Mucosa of descending colon (tissue), 3 donors: ENCODE data around the gene EML3. TPM values are rescaled to one million over a fixed set of nuclear protein-coding genes. Genes with fewer than 3 reads are reported as not detected.
A peak's percentile ranks its signal among the peaks of the same experiment; 100 is the strongest.
"Not testable (repeated sequence)": the region's sequence is repeated elsewhere in the genome, so short reads cannot be mapped to it uniquely, and the experiment has no call there.

Experiments
- ATAC-seq: fragments of 200-7000 bp; cut with Tn5 transposase; one replicate; pipeline ENCODE4 v1.9.1; 2020; ENCODE audit warnings: mild to moderate bottlenecking, moderate library complexity
- DNase-seq, 3 donors: peaks; one replicate each; pipeline ENCODE4 v3.0.0-alpha.2; 2020
- H3K36me3 ChIP-seq: fragments of 200-600 bp; one replicate; pipeline ENCODE4 v1.8.0; 2021; ENCODE audit warnings: low read depth, mild to moderate bottlenecking
- H3K4me1 ChIP-seq: fragments of 200-600 bp; one replicate; pipeline ENCODE4 v1.8.0; 2021; ENCODE audit warnings: low read depth, mild to moderate bottlenecking
- H3K4me3 ChIP-seq: fragments of 200-600 bp; one replicate; pipeline ENCODE4 v1.8.0; 2021; ENCODE audit warnings: mild to moderate bottlenecking
- H3K9me3 ChIP-seq: fragments of 200-600 bp; one replicate; pipeline ENCODE4 v1.8.0; 2021; ENCODE audit warnings: mild to moderate bottlenecking
- CTCF ChIP-seq: fragments of 200-600 bp; IDR thresholded peaks from one replicate; pipeline ENCODE4 v1.8.0; 2022; ENCODE audit warnings: antibody characterized with exemption, mild to moderate bottlenecking
- intact Hi-C, 2 donors: fragments of 100-400 bp; cut with DNase I in 1 of 2; cut with micrococcal nuclease in 1 of 2; formaldehyde crosslinking; loops; one replicate each; pipeline versions ENCODE4 v1.11.0 to v1.11.1; 2022; cut with DNase I, micrococcal nuclease
- long read RNA-seq, 2 donors: library from polyadenylated mRNA; unstranded; transcript quantifications; one replicate each; pipeline ENCODE4 v2.0.0, GENCODE V29; 2019 to 2021
- total RNA-seq, 3 donors: library from RNA; stranded (reverse); fragmentation: NEBNext Ultra II Directional in 2 of 3; extraction: Animal tissue kit (Norgen Biotek cat#: 25700) in 2 of 3; gene quantifications; one replicate each; pipeline versions ENCODE4 v1.2.1 to v1.2.4, GENCODE V29; 2021 to 2023
- donor health status: DM: no; HTN: no; CAD: no; lungs with moderate emphysema.
- donor health status: DM: no; HTN: no; CAD: no.
- donor health status: DM: no; HTN: yes; CAD: no.

Gene EML3
- 10 to 100 TPM; 54.6 to 57.7 (median 57.7) TPM for total RNA-seq
- long read RNA-seq, donor 1, transcript EML3-201 (22 exons, 3,017 nt), result minor isoform, 13 of 125 reads
- long read RNA-seq, donor 1, transcript EML3-202 (22 exons, 3,256 nt), result major isoform, 38 of 125 reads
- long read RNA-seq, donor 1, partial matches to known transcripts, result 22 of 125 reads
- long read RNA-seq, donor 1, other reads (novel, unspliced or antisense), result 52 of 125 reads
- long read RNA-seq, donor 2, partial matches to known transcripts, result 1 of 3 reads
- long read RNA-seq, donor 2, other reads (novel, unspliced or antisense), result 2 of 3 reads

GRCh38 chr11:62612366-62613290 is at the start of gene EML3, which contains the start of gene ROM1:
Gene EML3, minus strand, starts transcription at chr11:62612775. Its CDS starts 318 bp downstream, at chr11:62612457.
Gene ROM1, plus strand, starts transcription at chr11:62613257. Its CDS starts 25 bp downstream, at chr11:62613282.
- peak; percentile 91 for TF ChIP-seq CTCF
- no peaks in the 10 kb centered on the region for H3K36me3 ChIP-seq
- H3K9me3 ChIP-seq, result no peaks in the 10 kb centered on the region
- intact Hi-C loops, result no loop called here
- DNase-seq, result peak; percentile 88 to 94 (median 91)
- ATAC-seq, result peak; percentile 86
- H3K4me1 ChIP-seq, result peaks cover 14% of the 10 kb centered on the region
- H3K4me3 ChIP-seq, result peak within 1 kb of the TSS; percentile 68

DNA sequence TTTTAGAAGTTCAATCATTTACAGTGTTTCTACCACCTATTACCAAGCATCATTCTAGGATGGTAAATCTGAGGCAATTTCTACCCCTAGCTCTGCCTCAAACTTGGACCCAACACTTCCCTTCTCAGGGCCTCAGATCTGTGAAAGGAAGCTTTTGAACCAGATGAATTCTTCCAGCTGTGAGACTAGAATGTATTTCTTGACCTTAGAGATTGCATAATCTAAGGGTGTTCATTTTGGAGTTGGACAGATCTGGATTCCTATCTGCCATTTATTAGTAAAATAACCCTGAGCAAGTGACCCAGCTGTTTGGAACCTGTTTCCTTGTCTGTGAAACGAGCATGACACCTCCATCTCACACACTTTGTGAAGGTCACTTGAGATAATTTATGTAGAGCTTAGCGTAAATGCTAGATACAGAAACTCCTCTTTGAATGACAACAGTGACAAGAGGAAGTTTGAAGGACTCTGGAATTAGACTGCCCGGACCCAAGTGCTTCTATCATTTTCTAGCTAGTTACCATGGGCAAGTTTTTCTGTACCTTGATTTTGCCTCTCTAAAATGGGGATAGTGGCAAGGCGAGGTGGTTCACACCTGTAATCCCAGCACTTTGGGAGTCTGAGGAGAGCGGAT is 44.3 kb upstream of the EML3 start:
- DNase-seq, result no peak
- Histone ChIP-seq H3K36me3 (no peaks in the 10 kb centered on the region), H3K4me3 (no peak overlapping the region), H3K4me1 (peaks cover 6% of the 10 kb centered on the region), H3K9me3 (no peaks in the 10 kb centered on the region)
- ATAC-seq, result no peak
- TF ChIP-seq CTCF, result no peak
- intact Hi-C loops, result no loop called here

GRCh38 chr11:62654297-62654696 is 41.7 kb upstream of the EML3 start:
- Histone ChIP-seq H3K4me3 (no peak overlapping the region), H3K36me3 (no peaks in the 10 kb centered on the region), H3K4me1 (peaks cover 12% of the 10 kb centered on the region), H3K9me3 (no peaks in the 10 kb centered on the region)
- TF ChIP-seq CTCF, result no peak
- ATAC-seq, result no peak
- intact Hi-C loops, result no loop called here
- DNase-seq, result peak in 1 of 3 donors; percentile 27

DNA sequence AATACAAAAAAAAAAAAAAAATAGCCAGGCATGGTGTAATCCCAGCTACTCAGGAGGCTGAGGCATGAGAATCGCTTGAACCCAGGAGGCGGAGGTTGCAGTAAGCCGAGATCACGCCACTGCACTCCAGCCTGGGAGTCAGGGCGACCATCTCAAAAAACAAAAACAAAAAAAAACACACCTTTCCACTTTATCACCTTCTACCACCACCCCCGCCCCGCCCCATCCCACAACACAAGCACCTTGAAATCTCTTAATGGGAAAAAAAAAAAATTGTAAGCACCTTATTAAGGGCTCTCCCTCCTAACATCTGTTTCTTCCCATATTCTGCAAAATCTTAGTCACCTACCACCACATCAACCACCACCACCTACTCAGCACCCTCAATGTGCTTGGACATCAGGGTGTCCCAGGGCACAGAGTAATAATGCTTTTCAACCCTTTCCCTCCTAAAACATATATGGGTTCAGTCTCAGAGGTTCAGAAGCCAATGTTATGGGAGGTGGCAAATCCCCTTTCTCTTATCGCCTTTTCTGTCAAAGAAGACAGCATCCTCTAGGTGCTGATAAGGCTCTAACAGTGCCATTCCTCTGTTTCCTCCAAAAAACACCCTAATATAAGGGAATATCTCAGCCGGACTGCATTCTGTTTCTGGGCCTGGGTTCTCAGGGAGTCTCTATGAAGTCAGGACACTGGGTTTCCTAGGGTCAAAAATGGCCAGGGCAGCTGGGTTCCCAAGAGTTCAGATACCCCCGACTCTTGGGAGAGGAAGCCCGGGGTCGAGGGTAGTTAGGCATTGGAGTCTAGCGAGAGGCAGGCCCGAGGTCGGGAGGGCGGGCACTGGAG is 39.8 kb upstream of the EML3 start:
- TF ChIP-seq CTCF, result no peak
- H3K36me3 ChIP-seq, result no peaks in the 10 kb centered on the region
- DNase-seq (peak in 1 of 3 donors; percentile 33), ATAC-seq (no peak)
- intact Hi-C loops, result no loop called here
- peak overlapping the region; percentile 56 for H3K4me3 ChIP-seq
- H3K9me3 ChIP-seq, result no peaks in the 10 kb centered on the region
- peaks cover 12% of the 10 kb centered on the region for H3K4me1 ChIP-seq

DNA sequence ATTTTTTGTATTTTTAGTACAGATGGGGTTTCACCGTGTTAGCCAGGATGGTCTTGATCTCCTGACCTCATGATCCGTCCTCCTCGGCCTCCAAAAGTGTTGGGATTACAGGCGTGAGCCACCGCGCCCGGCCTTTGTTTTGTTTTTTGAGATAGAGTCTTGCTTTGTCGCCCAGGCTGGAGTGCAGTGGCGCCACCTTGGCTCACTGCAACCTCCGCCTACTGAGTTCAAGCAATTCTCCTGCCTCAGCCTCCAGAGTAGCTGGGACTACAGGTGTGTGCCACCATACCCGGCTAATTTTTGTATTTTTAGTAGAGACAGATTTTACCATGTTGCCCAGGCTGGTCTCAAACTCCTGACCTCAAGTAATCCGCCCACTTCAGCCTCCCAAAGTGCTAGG is 37.7 kb upstream of the EML3 start:
- H3K4me1 ChIP-seq, result peaks cover 24% of the 10 kb centered on the region
- DNase-seq, result peak in 1 of 3 donors; percentile 37
- ATAC-seq, H3K36me3 ChIP-seq, intact Hi-C loops, H3K9me3 ChIP-seq, H3K4me3 ChIP-seq: not testable (repeated sequence)
